NCI-H128 (cell line): ENCODE measurements around the gene ZBTB7B.
A peak's percentile ranks its signal among the peaks of the same experiment; 100 is the strongest.

Source experiments
- DNase-seq: peaks from one replicate; lab custom pipeline; 2025; ENCODE audit not compliant: unreplicated experiment; lab: John Stamatoyannopoulos, UW

ZBTB7B gene

DNA sequence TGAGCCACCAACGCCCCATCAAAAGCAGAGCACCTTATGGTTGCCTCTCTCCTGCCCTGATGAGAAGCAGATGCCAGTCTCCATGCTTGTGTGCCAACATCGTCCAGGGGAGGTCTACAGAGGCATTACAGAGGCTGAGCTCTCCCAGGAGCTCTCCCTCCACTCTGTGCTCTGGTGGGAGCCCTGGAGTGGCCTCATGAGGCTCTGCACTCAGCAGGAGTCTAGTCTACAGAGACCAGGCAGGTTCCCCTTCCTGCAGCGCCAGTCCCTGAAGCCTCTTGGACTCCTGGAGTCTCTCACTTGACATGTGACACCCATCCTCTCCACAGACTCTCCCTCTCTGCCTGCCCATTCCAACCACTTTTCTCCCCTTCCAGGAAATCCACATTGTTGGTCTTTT, 34.4 kb downstream of the ZBTB7B start:
- DNase-seq, result no peak

DNA sequence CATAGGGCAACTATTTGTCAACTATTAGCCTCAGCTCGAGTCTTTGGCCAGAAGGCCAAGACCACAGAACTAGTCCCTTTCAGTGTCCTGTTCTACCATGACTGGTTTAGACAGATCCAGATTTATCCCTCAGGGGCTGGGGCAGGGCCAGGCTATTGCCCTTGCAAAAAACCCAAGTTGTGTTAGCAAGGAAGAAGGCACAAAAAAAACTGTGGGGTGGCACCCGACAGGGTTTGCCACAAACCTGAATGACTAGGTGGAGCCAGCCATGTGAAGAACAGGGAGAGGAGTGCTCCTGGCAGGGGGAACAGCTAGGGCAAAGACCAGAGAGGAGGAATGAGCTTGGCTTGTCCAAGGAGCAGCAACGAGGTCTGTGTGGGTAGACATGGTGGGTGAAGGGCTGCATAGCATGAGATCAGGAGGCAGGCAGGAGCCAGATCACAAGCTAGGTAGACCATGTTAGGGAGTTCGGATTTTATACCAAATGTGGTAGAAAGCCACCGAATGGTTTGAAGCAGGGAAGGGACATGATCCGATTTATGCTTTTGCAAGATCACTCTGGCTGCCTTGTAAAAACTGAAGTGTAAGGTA, 35.3 kb downstream of the ZBTB7B start:
- DNase-seq, result no peak

DNA sequence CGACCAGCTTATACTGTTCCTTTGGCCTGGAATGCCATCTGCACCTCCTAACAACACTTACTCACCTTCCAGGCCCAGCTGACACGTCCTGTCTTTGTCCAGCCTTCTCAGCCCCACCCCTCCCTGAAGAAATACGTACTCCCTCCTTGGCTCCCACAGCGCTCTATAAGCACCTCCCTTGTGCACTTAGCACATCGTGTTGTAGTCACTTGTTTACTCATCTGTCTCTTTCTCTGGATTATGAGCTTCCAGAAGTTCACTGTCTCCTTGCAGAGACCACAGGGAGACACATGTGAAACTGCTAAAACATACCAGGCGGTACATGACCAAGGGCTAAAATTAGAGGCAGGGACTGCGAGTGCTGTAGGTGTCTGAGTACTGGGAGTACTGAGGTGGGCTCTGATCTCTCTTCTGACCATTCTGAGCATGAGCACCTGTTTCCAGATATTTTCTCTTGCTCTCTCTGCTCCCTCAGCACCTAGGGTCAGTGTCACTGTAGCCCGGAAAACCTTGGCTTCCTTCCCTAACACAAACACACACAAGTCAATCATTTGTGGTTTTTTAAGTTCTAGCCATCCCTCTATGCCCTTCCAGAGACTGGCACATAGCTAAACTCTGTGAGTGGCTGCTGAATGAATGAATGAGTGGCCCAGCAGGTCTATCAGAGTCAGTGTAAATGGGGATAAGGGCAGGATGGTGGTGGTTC, 36.2 kb downstream of the ZBTB7B start:
- no peak for DNase-seq

DNA sequence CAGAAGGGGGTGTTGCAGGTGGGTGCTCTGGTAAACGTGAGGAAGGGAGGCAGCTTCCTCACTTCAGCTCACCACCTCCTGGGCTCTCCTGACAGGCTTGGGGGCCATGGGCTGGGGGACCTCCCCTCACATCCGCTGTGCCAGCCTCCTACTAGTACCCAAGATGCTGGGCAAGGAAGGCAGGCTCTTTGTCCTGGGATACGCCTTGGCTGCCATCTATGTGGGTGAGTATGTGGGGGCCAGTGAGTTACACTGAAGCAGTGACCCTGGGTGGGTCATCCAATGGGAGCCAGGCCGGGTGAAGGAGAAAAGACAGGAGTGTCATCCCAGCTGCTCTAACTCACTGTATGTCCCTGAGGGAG, 36.7 kb downstream of the ZBTB7B start:
- no peak for DNase-seq

GRCh38 chr1:155040358-155041093, 37.9 kb downstream of the ZBTB7B start:
- no peak for DNase-seq

DNA sequence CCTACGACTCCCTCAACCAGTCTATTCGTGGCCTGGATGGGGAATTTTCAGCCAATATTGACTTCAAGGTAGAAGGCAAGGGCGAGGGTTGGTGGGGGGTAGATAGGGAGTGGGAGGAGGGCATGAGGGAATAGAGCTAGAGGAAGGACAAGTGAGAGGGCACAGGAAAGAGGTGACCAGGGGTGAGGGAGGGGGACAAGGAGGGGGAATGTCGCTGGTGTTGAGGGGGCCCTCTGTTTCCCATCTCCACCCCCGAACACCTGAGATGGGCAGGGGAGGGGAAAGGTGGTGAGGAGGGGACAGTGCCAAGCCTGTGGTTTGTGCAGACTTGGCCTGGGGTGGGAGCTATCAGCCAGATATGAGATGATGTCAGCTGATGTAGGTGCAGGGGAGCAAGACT, 40.2 kb downstream of the ZBTB7B start:
- DNase-seq, result no peak

DNA sequence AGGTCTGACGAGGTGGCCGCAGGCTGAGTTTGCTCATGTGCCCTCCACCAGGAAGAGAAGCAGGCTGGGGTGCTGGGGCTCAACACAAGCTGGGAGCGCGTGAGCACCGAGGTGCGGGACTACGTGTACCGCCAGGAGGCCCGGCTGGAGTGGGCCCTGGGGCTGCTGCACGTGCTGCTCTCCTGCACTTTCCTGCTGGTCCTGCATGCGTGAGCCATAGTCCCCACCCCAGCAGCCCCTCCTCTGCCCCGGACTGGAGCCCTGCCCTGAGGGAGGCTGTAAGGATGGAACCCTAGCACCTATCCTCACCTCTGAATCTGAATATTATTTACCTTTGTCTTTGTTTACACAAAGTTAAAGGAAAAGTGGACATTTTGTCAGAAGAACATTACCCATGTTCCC, 40.7 kb downstream of the ZBTB7B start:
- no peak for DNase-seq

- no peak for DNase-seq
Measured at GRCh38 chr1:155043793-155044192, 41.2 kb downstream of the ZBTB7B start.

DNA sequence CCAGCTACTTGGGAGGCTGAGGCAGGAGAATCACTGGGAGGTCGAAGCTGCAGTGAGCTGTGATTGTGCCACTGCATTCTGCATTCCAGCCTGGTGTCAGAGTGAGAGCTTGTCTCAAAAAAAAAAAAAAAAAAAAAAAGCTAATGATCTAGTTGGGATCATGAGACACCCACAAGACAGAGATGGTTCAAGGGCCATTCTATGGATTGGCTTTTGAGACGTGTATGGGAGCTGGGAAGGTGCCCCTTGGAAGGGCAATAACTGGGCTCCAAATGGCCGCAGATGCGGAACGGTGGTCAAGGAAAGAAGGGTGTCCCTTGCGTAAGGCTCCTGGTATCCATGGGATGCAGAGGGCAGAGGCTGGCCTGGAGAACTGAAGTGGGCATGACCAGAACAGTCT, 41.8 kb downstream of the ZBTB7B start:
- DNase-seq, result no peak

DNA sequence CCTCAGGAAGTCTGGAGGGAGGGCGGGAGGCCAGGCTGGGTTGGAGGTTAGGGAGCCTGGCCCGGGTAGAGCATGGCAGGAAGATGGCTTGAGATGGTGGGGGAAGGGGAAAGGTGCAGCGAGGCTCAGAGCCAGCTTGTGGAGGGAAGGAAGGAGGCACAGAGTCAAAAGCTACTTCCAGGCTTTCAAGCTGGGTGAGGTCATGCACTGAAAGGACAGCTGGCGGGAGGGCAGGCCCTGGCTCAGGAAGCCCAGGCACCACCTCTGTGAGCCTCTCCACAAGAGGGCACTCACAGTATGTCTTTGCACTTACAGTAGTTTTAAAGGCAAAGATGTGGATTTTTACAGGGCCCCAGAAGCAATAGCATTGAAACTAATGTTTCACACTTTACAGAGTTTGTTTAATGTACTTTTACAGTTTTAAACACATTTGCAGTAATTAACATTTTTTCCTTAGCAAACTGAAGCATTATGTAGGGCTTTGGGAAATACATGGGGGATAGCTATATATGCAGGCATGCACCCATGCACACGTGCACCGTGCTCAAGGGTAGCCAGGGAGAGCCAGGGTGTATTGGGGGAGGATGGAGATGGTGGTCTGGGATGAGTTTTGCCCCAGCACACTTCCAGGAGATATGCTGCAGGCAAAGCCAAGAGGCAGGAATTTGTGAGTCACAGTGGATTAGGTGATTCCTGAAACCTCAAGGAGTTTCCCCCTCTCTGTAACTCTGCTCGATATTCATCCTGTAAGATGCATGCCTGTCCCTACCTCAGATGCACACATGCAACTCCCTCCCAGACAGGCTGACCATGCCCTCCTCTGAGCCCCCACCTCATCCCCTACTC, 42.4 kb downstream of the ZBTB7B start:
- no peak for DNase-seq

DNA sequence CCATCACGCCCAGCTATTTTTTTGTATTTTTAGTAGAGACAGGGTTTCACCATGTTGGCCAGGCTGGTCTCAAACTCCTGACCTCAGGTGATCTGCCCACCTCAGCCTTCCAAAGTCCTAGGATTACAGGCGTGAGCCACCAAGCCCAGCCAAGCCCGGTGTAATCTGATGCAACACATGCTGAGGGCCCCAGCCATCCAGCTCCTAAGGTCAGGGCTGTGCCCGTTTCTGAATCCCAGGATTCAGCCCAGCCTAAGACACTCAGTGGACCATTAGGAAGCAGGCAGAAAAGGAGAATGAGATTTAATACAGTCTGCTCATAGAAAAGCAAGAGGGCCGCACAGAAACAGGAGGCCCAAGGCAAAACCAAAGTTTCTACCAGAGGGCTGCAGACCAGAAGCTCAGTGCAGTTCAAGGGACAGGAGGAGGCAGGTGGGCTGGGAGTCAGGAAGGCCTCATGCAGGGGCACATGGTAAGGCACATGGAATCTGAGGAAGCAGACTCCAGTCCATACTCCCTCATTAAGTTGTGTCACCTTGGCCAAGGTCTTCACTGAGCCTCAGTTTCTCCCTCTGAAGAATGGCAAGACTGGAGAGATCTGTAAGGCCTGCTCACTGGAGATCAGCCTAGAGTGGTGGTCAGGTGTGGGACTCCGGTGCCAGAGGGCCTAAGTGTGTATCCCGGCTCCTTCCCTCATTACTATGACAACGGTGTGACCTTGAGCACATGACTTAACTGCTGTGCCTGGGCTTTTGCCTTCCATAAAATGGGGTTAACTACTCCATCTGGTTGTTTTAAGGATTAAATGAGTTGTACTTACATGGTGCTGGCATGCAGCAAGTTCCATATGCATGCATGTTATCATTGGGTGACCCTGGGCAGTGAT, 46.1 kb downstream of the ZBTB7B start:
- no peak for DNase-seq

DNA sequence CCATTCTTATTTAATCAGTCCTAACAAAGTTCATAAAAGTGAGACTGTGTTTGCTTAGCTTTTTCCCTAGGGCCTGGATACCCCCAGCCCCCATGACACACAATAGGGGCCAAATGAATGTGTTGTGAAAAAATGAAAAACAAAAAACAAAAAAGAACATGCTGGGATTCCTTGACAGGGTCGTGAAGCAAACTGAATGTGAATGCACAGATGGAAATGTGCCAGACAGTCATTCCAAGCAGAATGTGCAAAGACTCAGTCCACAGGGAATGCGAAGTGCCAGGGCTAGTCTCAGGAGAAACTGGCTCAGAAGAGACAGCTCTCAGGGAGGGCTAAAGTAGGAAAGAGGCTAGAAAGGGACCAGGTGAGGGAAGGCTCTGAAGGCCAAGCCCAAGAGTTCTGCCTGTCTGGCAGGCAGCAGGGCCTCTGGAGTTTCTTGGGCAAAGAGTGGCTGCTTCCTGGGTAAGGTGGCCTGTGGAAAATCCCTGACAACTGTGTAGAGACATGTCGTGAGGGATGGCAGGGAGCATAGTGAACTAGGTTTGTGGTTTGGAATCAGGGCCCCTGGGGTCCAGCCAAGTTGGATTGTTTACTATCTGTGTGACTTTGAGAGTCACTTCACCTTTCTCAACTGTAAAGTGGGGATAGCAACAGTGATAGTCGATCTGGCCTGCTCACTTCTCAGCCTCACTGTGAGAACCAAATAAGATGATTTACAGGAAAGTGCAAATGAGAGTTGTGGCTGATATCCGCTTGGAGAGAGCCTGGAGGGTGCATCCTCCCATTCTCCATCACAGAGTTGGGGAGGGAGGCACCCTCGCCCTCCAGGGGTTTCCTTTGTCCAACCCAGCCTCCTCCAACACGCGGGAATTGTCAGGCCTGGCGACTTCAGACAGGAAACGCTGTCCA, 47.3 kb downstream of the ZBTB7B start:
- DNase-seq, result no peak

DNA sequence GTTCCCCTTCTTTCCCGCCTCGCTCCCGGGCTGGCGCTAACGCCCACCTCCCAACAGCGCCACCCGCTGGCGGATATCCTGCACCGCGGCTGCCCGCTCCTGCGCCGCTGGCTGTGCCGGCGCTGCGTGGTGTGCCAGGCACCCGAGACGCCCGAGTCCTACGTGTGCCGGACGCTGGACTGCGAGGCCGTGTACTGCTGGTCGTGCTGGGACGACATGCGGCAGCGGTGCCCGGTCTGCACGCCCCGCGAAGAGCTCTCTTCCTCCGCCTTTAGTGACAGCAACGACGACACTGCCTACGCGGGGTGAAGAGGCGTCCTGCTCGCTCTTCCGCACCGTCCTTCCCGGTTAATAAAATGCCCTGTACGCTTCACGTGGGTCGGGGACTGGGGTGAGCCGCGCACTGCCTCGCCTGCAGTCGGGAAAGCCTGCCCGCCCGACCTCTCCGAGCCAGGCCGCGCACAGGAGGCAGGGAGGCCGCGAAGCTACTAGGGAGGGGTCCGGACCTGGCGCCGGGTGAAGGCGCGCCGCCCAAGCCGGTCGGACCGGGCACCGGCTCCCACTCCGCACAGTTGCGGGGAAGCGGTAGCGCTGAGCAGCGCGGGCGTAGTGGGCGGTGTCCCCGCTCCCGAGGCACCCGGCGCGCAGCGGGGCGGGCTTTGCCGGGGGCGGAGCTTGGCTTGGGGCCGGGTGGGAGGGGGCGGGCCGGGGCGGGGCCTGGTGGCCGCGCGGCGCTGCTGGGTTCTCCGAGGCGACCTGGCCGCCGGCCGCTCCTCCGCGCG, 48.1 kb downstream of the ZBTB7B start, which contains the start of gene ADAM15:
Gene ADAM15 (plus strand): TSS at position 757 of the 782 bp plus-strand sequence. CDS start 71 bp downstream, outside the sequence.
- DNase-seq, result peak; percentile 72

DNA sequence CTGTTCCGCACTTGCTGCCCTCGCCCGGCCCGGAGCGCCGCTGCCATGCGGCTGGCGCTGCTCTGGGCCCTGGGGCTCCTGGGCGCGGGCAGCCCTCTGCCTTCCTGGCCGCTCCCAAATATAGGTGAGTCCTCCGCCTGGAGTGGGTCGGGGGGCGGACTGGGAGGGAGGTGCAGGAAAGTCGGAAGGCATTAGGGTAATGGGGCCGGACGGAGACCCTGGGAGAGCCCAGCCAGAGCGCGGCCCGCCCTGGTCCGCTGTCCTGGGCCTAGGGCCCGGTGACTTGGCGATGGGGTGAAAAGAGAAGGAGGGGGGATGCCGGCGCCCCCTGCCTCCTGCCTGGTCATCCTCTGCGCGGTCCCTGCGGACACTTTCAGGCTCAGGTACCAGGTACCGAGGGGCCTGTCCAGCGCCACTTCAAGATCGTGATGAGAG, 48.8 kb downstream of the ZBTB7B start:
- no peak for DNase-seq

GRCh38 chr1:155051777-155052398, 49.3 kb downstream of the ZBTB7B start:
- DNase-seq, result peak; percentile 34

GRCh38 chr1:155052439-155053395, 50.1 kb downstream of the ZBTB7B start:
- no peak for DNase-seq

GRCh38 chr1:155053531-155054105, 51.0 kb downstream of the ZBTB7B start:
- no peak for DNase-seq
